H9 (cell line): ENCODE data around the gene AQP2. TPM values are rescaled to one million over a fixed set of nuclear protein-coding genes. Genes with fewer than 3 reads are reported as not detected.

Experiments
- DNase-seq: peaks from one replicate; pipeline ENCODE4 v3.0.0-alpha.2; 2017
- H2AFZ ChIP-seq: one replicate; pipeline ENCODE4 v1.6.1; 2013; ENCODE audit warnings: mild to moderate bottlenecking, low read length, control low read depth, moderate library complexity
- H2AK5ac ChIP-seq: 2 replicates; pipeline ENCODE4 v1.6.1; 2013; ENCODE audit warnings: low read length, control low read depth, mixed read lengths; ENCODE audit not compliant: insufficient read length
- H2BK120ac ChIP-seq: one replicate; pipeline ENCODE4 v1.6.1; 2013; ENCODE audit warnings: low read depth, mild to moderate bottlenecking, low read length, control low read depth, inconsistent platforms; ENCODE audit not compliant: poor library complexity, severe bottlenecking
- H2BK12ac ChIP-seq: 2 replicates; pipeline ENCODE4 v1.6.1; 2013; ENCODE audit warnings: low read length, control low read depth, mixed read lengths, low read depth; ENCODE audit not compliant: insufficient read length
- H2BK15ac ChIP-seq: 2 replicates; pipeline ENCODE4 v1.6.1; 2013; ENCODE audit warnings: low read depth, low read length, control low read depth
- H2BK20ac ChIP-seq: one replicate; pipeline ENCODE4 v1.6.1; 2013; ENCODE audit warnings: low read depth, mild to moderate bottlenecking, low read length, control low read depth, inconsistent platforms; ENCODE audit not compliant: poor library complexity, severe bottlenecking
- H2BK5ac ChIP-seq: 2 replicates; pipeline ENCODE4 v1.6.1; 2013; ENCODE audit warnings: low read length, control low read depth, mixed read lengths; ENCODE audit not compliant: insufficient read length
- H3K14ac ChIP-seq: 2 replicates; pipeline ENCODE4 v1.6.1; 2013; ENCODE audit warnings: low read length, control low read depth; ENCODE audit not compliant: insufficient read depth
- H3K18ac ChIP-seq: 2 replicates; pipeline ENCODE4 v1.6.1; 2013; ENCODE audit warnings: low read depth, mild to moderate bottlenecking, mixed read lengths, low read length, control low read depth; ENCODE audit not compliant: insufficient read length
- H3K23ac ChIP-seq: 2 replicates; pipeline ENCODE4 v1.6.1; 2013; ENCODE audit warnings: low read length, control low read depth, mixed read lengths, low read depth; ENCODE audit not compliant: insufficient read length
- H3K23me2 ChIP-seq: 2 replicates; pipeline ENCODE4 v1.6.1; 2013; ENCODE audit warnings: low read depth, mild to moderate bottlenecking, mixed read lengths, low read length, control low read depth; ENCODE audit not compliant: insufficient read length, poor library complexity, severe bottlenecking
- H3K27ac ChIP-seq: 2 replicates; pipeline ENCODE4 v1.5.1; 2013; ENCODE audit warnings: low read length, control low read depth, mixed read lengths, low read depth; ENCODE audit not compliant: insufficient read length
- H3K27me3 ChIP-seq: 2 replicates; pipeline ENCODE4 v1.6.1; 2013; ENCODE audit warnings: low read length, control low read depth, inconsistent platforms; ENCODE audit not compliant: insufficient read depth
- H3K4ac ChIP-seq: 2 replicates; pipeline ENCODE4 v1.6.1; 2013; ENCODE audit warnings: low read depth, mild to moderate bottlenecking, control low read depth, inconsistent platforms, low read length, moderate library complexity
- H3K4me1 ChIP-seq: 2 replicates; pipeline ENCODE4 v1.6.1; 2013; ENCODE audit warnings: low read length, control low read depth, inconsistent platforms; ENCODE audit not compliant: insufficient read depth
- H3K4me2 ChIP-seq: 2 replicates; pipeline ENCODE4 v1.6.1; 2013; ENCODE audit warnings: low read length, control low read depth, mixed read lengths; ENCODE audit not compliant: insufficient read length, insufficient read depth
- H3K56ac ChIP-seq: 2 replicates; pipeline ENCODE4 v1.6.1; 2013; ENCODE audit warnings: low read depth, mild to moderate bottlenecking, mixed read lengths, low read length, control low read depth; ENCODE audit not compliant: insufficient read length
- H3K79me1 ChIP-seq: 2 replicates; pipeline ENCODE4 v1.6.1; 2013; ENCODE audit warnings: low read depth, mild to moderate bottlenecking, moderate library complexity, low read length, control low read depth, inconsistent platforms; ENCODE audit not compliant: insufficient read depth, poor library complexity, severe bottlenecking
- H3K79me2 ChIP-seq: 2 replicates; pipeline ENCODE4 v1.6.1; 2013; ENCODE audit warnings: low read length, control low read depth, inconsistent platforms; ENCODE audit not compliant: insufficient read depth
- H3K9ac ChIP-seq: 2 replicates; pipeline ENCODE4 v1.6.1; 2013; ENCODE audit warnings: low read length, control low read depth, mixed read lengths; ENCODE audit not compliant: insufficient read length; ENCODE audit errors: extremely low read depth
- H3K9me3 ChIP-seq: one replicate; pipeline ENCODE4 v1.6.1; 2013; ENCODE audit warnings: low read depth, low read length, inconsistent platforms; ENCODE audit not compliant: control insufficient read depth
- H3T11ph ChIP-seq: one replicate; pipeline ENCODE4 v1.6.1; 2013; ENCODE audit warnings: mild to moderate bottlenecking, low read length, control low read depth, inconsistent platforms
- H4K20me1 ChIP-seq: one replicate; pipeline ENCODE4 v1.6.1; 2013; ENCODE audit not compliant: control insufficient read depth, insufficient read length, insufficient read depth
- H4K5ac ChIP-seq: 2 replicates; pipeline ENCODE4 v1.6.1; 2013; ENCODE audit warnings: low read depth, mild to moderate bottlenecking, mixed read lengths, low read length, control low read depth; ENCODE audit not compliant: insufficient read length
- H4K8ac ChIP-seq: replicated peaks from 2 replicates; pipeline ENCODE4 v1.6.1; 2013; ENCODE audit warnings: low read length, control low read depth, mixed read lengths, low read depth; ENCODE audit not compliant: insufficient read length
- H4K91ac ChIP-seq: 2 replicates; pipeline ENCODE4 v1.6.1; 2013; ENCODE audit warnings: low read depth, mild to moderate bottlenecking, moderate library complexity, mixed read lengths, low read length, control low read depth; ENCODE audit not compliant: insufficient read length
- H3K27ac Mint-ChIP-seq, 3 experiments: 2 replicates in 2 of 3; 3 replicates in 1 of 3; pipeline ENCODE4 v1.8.0; 2020 to 2021; ENCODE audit warnings: mixed read lengths in 3 of 3, mild to moderate bottlenecking in 1 of 3, moderate library complexity in 1 of 3
- H3K27me3 Mint-ChIP-seq: 2 replicates; pipeline ENCODE4 v1.8.0; 2021; ENCODE audit warnings: low read depth, mild to moderate bottlenecking, moderate library complexity, mixed read lengths
- H3K36me3 Mint-ChIP-seq, 3 experiments: 2 replicates in 2 of 3; 3 replicates in 1 of 3; pipeline ENCODE4 v1.8.0; 2020 to 2021; ENCODE audit warnings: low read depth in 3 of 3, mixed read lengths in 3 of 3; ENCODE audit not compliant: insufficient read depth in 1 of 3
- H3K4me1 Mint-ChIP-seq, 2 experiments: 2 replicates each; pipeline ENCODE4 v1.8.0; 2020; ENCODE audit warnings: mixed read lengths in 2 of 2
- H3K4me3 Mint-ChIP-seq, 2 experiments: 2 replicates in 1 of 2; 3 replicates in 1 of 2; pipeline ENCODE4 v1.8.0; 2020 to 2021; ENCODE audit warnings: mild to moderate bottlenecking in 2 of 2, mixed read lengths in 2 of 2, moderate library complexity in 1 of 2
- H3K9me3 Mint-ChIP-seq, 2 experiments: 2 replicates in 1 of 2; 3 replicates in 1 of 2; pipeline ENCODE4 v1.8.0; 2020; ENCODE audit warnings: mild to moderate bottlenecking in 2 of 2, mixed read lengths in 2 of 2, moderate library complexity in 1 of 2
- WGBS: extraction: QIAGEN DNeasy Blood & Tissue Kit; methylation state at CpG from one replicate; pipeline ENCODE4 v1.1.7; 2013; ENCODE audit warnings: missing lambda C conversion rate, low lambda C conversion rate, mixed read lengths; ENCODE audit not compliant: insufficient read length; ENCODE audit errors: extremely low coverage; 5-methylcytosine and 5-hydroxymethylcytosine counted together
- total RNA-seq: library from RNA; stranded (reverse); gene quantifications from 2 replicates; pipeline ENCODE4 v1.2.1, GENCODE V29; 2021
- TF ChIP-seq, protein P1 (sequence below): fragments of 200-600 bp; sonication (generic); conservative IDR thresholded peaks from 3 replicates; pipeline ENCODE4 v1.8.0; 2021; ENCODE audit warnings: antibody characterized with exemption, mild to moderate bottlenecking

The AQP2 gene
- total RNA-seq, 1 experiment from 2014 or later, result not detected

DNA sequence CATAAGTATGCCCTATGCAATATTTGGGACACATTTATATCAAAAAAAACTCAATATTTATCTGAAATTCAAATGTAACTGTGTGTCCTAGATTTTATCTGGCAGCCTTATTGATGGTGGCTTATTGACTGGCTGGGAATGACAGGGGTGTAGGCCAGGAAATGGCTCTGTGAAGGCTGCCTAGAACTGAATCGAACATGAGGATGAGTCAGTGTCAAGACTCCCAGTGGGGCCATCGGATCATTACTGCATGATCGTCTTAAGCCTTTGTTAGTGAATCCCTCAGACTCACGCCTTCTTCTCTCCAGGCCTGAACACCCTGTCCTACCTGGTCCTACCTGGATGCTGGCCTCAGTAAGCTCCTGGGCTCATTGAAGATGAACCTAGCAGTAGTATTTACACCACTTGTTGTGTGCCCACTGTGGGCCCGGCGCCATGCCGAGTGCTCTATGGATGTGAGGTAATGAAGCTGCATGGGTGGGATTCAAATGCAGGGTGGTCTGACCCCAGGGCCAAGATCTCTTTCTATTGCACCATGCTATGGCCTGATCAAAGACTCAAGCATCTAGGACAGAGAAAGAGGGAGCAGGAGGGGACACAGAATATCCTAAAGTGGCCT is 25.8 kb upstream of the AQP2 start:
- no peak overlapping the region for H4K8ac ChIP-seq
- H4K5ac ChIP-seq, result no peak overlapping the region
- Mint-ChIP-seq H3K4me1 (peaks cover 0 to 8% of the 10 kb centered on the region in 2 experiments; a peak in 3 of 4 replicates), H3K27me3 (peaks cover 11% of the 10 kb centered on the region), H3K4me3 (no peak overlapping the region), H3K27ac (no peak overlapping the region), H3K9me3 (no peaks in the 10 kb centered on the region), H3K36me3 (no peaks in the 10 kb centered on the region)
- H3K9me3 ChIP-seq, result no peaks in the 10 kb centered on the region
- H2AK5ac ChIP-seq, result no peak overlapping the region
- H3K4me1 ChIP-seq, result no peaks in the 10 kb centered on the region
- no peak overlapping the region for H4K91ac ChIP-seq
- H2BK20ac ChIP-seq, result no peak overlapping the region
- H3K23ac ChIP-seq, result no peak overlapping the region
- H3K18ac ChIP-seq, result no peak overlapping the region
- no peak overlapping the region for H3K9ac ChIP-seq
- H3K79me1 ChIP-seq, result no peaks in the 10 kb centered on the region
- no peak overlapping the region for H2BK12ac ChIP-seq
- TF ChIP-seq, protein P1, sequence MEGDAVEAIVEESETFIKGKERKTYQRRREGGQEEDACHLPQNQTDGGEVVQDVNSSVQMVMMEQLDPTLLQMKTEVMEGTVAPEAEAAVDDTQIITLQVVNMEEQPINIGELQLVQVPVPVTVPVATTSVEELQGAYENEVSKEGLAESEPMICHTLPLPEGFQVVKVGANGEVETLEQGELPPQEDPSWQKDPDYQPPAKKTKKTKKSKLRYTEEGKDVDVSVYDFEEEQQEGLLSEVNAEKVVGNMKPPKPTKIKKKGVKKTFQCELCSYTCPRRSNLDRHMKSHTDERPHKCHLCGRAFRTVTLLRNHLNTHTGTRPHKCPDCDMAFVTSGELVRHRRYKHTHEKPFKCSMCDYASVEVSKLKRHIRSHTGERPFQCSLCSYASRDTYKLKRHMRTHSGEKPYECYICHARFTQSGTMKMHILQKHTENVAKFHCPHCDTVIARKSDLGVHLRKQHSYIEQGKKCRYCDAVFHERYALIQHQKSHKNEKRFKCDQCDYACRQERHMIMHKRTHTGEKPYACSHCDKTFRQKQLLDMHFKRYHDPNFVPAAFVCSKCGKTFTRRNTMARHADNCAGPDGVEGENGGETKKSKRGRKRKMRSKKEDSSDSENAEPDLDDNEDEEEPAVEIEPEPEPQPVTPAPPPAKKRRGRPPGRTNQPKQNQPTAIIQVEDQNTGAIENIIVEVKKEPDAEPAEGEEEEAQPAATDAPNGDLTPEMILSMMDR, result no peak
- H3K27me3 ChIP-seq, result no peaks in the 10 kb centered on the region
- no peak overlapping the region for H2BK120ac ChIP-seq
- no peak overlapping the region for H3K4me2 ChIP-seq
- H3K23me2 ChIP-seq, result no peaks in the 10 kb centered on the region
- no peak overlapping the region for H3K27ac ChIP-seq
- H3K56ac ChIP-seq, result no peak overlapping the region
- peak; percentile 20 for DNase-seq
- no peak overlapping the region for H3T11ph ChIP-seq
- no peak overlapping the region for H2BK5ac ChIP-seq
- H2AFZ ChIP-seq, result no peak overlapping the region
- H2BK15ac ChIP-seq, result no peak overlapping the region
- H3K4ac ChIP-seq, result no peak overlapping the region
- H3K14ac ChIP-seq, result no peak overlapping the region; the same call in 1 of the 2 replicates
- H3K79me2 ChIP-seq, result no peaks in the 10 kb centered on the region
- H4K20me1 ChIP-seq, result no peaks in the 10 kb centered on the region
- no CpG with 5 or more reads among the region's 7 CpGs for WGBS
